Vagina (tissue), 2 donors: ENCODE data around the gene CCNE1.

ENCODE experiments used
- CTCF ChIP-seq, 3 experiments: fragments of 450-650 bp in 2 of 3; fragments of 200-600 bp in 1 of 3; sonication (generic) in 1 of 3; IDR thresholded peaks; one replicate each; pipeline ENCODE4 v1.5.1; 2017 to 2019; ENCODE audit warnings: antibody characterized with exemption in 3 of 3, mild to moderate bottlenecking in 2 of 3, moderate library complexity in 2 of 3
- POLR2A ChIP-seq, 2 donors: fragments of 450-650 bp; IDR thresholded peaks; one replicate each; pipeline ENCODE4 v1.6.1; 2017; ENCODE audit warnings: antibody characterized with exemption in 2 of 2, mild to moderate bottlenecking in 2 of 2, moderate library complexity in 2 of 2

- no peak for TF ChIP-seq POLR2A (IDR thresholded peaks at IDR 0.05)
- TF ChIP-seq CTCF (IDR thresholded peaks at IDR 0.05) = no peak
These were observed 15.6 kb upstream of the CCNE1 start for GRCh38 chr19:29796173-29796573.
